Body of pancreas (tissue), 4 donors: Measurements from ENCODE around the gene ECHDC1.

Experiments used
- CTCF ChIP-seq, 7 experiments: fragments of 450-650 bp in 4 of 7; fragments of 200-600 bp in 3 of 7; sonication (generic) in 3 of 7; IDR thresholded peaks; one replicate each; pipeline ENCODE4 v1.5.1; 2016 to 2019; ENCODE audit warnings: antibody characterized with exemption in 7 of 7
- POLR2A ChIP-seq, 3 donors: fragments of 450-650 bp; IDR thresholded peaks; one replicate each; pipeline ENCODE4 v1.6.1; 2016; ENCODE audit warnings: antibody characterized with exemption in 3 of 3, mild to moderate bottlenecking in 2 of 3

GRCh38 chr6:127328043-127328609, 15.3 kb downstream of the ECHDC1 start:
- TF ChIP-seq CTCF (IDR thresholded peaks at IDR 0.05), result no peak
- TF ChIP-seq POLR2A (IDR thresholded peaks at IDR 0.05), result no peak
